Left colon (tissue), 2 donors: Measurements from ENCODE around the gene PRELID2. TPM values are rescaled to one million over a fixed set of nuclear protein-coding genes. Genes with fewer than 3 reads are reported as not detected.
"Not testable (repeated sequence)": the region's sequence is repeated elsewhere in the genome, so short reads cannot be mapped to it uniquely, and the experiment has no call there.

Experiments
- ATAC-seq: fragments of 200-7000 bp; cut with Tn5 transposase; one replicate; pipeline ENCODE4 v1.9.1; 2020; ENCODE audit warnings: mild to moderate bottlenecking, moderate library complexity
- DNase-seq, 2 donors: peaks; one replicate each; pipeline ENCODE4 v3.0.0-alpha.2; 2020
- intact Hi-C, 2 donors: fragments of 100-400 bp; cut with DNase I in 1 of 2; cut with micrococcal nuclease in 1 of 2; formaldehyde crosslinking; loops; one replicate each; pipeline versions ENCODE4 v1.11.2 to v1.14.0; 2022; cut with DNase I, micrococcal nuclease
- total RNA-seq, 2 donors: library from RNA; stranded (reverse); fragmentation: NEBNext Ultra II Directional; extraction: Animal tissue kit (Norgen Biotek cat#: 25700); gene quantifications; one replicate each; pipeline ENCODE4 v1.2.1, GENCODE V29; 2021
- donor health status: DM: no; HTN: no; CAD: no.
- donor health status: DM: yes; HTN: yes; CAD: no.

PRELID2 gene
- total RNA-seq, 2 donors from 2014 or later = 86.8 to 95.0 TPM

DNA sequence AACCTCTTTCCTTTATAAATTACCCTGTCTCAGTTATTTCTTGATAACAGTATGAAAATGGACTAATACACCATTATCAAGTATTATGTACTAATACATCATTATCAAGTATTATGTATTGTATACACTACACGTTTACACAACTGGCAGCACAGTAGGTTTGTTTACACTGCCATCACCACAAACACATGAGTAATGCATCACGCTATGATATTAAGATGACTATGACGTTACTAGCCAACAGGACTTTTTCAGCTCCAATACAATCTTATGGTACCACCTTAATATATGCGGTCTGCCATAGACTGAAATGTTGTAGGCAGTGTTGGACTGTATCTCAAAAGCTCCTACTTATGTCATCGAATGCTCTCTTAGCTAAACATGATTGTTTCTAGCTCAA lies 28.2 kb downstream of the PRELID2 start:
- ATAC-seq = no peak
- no peak for DNase-seq
- intact Hi-C loops = no loop called here

DNA sequence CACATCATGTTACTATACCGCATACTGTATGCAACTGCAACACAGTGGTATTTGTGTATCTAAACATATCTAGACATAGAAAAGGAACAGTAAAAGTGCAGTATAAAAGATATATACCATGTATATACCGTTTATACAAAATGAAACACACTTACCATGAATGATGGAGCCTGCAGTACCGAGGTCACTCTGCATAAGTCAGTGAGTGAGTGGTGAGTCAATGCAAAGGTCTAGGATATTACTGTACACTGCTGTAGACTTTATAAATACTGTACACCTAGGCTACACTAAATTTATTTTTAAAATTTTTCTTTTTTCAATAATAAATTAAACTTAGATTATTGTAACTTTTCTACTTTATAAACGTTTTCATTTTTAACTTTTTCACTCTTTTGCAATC lies 29.3 kb downstream of the PRELID2 start:
- ATAC-seq (no peak), DNase-seq (no peak)
- intact Hi-C loops = no loop called here

DNA sequence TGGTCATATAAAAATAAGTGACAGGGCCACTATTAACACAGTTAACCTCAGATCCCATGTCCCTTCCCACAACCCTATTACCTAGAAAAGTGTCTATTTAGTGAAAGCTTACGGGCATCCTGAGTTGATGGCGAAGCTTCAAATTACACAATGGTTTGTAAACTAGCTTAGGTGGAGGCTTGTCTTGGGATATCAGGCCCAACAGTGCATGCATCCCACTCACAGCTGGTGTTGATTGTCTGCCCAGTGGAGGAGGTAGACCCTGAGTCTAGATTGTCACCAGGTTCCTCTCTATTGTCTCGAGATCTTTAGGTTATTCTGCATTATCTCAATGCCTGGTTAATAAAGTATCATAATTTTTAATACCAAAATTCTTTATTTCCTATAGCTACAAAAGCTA lies 30.4 kb downstream of the PRELID2 start:
- DNase-seq = no peak
- no peak for ATAC-seq
- intact Hi-C loops = no loop called here

DNA sequence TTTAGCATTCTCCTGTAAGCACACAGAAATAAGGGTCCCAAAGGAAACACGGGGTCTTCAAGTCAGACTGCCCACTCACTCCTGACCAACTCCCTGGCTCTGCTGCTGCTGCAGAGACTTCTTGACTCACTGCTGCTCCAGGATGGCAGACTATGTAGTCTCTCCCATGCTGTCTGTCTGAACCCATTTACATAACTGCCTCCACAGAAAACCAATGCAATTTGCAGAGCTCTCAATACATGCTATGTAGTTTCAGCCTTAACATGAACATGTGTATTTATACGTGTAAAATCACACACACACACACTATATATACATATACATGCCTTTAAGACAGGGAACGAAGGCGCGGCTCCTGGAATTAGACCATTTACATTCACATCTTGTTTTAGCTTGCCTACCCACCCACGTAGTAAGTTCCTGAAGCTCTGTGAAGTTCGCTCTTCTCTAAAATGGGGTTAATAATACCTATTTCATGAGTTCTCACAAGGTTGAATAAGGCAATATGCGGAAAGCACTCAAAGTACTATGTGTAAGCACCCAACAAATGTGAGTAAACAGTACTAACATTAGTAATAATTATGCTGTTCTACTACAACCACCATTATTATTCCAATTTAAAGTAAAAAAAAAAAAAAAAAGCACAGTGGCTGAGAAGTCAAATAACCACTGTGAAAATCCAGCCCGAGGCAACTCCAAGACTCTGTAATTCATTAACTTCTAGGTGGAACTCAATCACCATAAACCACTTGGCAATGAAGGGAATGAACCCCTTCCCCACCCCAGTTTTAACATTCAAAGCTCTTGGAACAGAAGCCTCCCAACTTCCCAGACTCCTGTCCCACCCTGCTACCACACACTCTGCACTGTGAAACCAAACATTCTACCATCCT lies 31.8 kb downstream of the PRELID2 start:
- no peak for DNase-seq
- peak; percentile 82 for ATAC-seq

DNA sequence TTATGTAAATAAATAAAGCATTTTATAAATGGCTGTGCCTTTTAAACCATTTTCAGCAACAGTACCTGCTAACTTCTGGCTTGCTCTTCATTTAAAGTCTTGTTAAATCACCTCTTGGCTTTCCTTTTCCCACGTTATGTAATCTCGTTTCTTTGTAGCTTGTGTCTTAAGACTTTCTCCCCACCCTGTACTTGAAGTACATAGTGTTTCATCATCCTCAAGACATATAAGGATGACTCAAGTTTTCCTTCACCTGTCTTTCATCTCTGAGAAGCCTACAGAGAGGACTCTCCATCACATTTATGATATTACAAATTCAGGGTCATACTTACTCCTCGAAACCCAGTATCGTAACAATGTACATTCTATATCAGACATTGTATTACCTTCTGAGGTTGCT lies 33.9 kb downstream of the PRELID2 start:
- no peak for DNase-seq
- intact Hi-C loops = no loop called here
- ATAC-seq = no peak

More for the DNA sequence above, 31.8 kb downstream of the PRELID2 start:
- intact Hi-C loops = no loop called here

DNA sequence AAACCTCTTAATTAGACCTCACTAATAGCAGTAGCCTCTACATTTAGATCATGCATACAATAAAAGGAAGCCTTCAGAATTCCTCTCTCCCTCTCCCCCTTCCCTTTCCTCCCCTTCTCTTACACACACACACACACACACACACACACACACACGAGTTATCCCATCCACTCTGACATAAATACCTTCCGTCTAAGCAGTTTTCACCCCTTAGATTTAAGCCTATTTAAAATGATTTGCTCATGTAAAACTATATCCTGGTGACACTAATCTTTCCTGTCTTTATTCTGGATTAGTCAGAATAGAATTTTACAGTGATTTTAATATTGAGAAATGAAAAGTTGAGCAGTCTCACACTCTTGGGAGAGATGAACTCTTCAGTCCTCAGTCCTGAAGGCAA lies 35.0 kb downstream of the PRELID2 start:
- DNase-seq (no peak), ATAC-seq (no peak)
- intact Hi-C loops = no loop called here

DNA sequence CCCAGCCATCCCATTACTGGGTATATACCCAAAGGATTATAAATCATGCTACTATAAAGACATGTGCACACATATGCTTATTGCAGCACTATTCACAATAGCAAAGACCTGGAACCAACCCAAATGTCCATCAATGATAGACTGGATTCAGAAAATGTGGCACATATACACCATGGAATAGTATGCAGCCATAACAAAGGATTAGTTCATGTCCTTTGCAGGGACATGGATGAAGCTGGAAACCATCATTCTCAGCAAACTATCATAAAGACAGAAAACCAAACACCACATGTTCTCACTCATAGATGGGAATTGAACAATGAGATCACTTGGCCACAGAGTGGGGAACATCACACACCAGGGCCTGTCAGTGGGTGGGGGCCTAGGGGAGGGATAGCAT lies 36.6 kb downstream of the PRELID2 start:
- intact Hi-C loops, ATAC-seq, DNase-seq: not testable (repeated sequence)

DNA sequence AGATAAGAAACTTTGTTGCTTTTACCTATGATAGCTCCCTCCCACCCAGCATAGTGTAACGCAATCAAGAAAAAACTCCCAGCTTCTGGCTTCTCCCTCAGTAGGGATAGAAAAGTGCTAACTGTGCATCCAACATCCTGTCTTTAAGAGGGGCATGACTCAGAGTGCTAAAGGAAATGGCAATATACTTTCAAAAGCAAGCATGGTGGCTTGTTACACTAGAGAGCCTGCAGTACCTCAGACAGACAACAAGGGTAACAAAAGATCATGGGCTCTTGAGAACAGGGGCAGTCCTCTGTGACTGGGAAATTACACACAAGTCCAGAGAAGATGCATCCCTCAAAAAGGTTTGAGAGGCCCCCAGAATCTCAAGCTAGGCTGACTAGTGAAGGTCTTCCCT lies 37.8 kb downstream of the PRELID2 start:
- ATAC-seq (no peak), DNase-seq (no peak)
- intact Hi-C loops = no loop called here

DNA sequence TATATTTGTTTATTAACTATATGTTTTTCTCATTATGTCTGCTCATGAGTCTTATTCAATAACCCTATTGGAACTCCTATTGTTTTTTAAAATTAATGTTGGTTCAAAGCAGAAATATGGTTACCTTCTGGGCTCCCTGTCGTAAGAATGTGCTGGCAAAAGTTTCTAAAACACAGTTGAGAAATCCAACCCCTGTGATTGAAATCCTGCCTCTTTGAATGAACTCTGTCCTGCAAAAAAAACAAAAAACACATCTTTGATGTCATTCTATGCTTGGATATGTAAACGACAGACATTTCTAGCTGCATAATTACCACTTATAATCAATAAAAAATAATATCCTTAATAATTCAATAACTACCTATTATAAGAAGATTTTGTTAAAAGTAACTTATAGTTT lies 38.8 kb downstream of the PRELID2 start:
- DNase-seq = no peak
- intact Hi-C loops = no loop called here
- ATAC-seq = no peak

DNA sequence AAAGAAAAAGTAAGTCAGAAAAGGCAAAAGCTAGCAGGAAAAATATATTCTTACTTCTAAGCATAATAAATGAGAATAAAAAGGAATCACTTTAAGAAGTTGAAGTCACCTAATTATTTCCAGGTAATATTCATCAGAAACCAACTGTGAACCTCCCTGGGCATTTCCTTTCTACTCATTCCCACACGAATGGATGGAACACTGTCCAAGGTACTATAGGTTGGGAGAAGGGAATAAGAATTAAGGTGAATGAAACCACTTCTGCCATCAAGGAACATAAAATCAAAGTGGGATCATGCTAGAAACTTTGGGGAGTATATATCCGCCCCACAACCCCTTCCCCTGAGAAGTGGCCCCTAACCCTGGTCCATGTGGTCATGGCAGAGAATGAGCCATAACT lies 41.6 kb downstream of the PRELID2 start:
- ATAC-seq = no peak
- no peak for DNase-seq
- intact Hi-C loops = no loop called here

DNA sequence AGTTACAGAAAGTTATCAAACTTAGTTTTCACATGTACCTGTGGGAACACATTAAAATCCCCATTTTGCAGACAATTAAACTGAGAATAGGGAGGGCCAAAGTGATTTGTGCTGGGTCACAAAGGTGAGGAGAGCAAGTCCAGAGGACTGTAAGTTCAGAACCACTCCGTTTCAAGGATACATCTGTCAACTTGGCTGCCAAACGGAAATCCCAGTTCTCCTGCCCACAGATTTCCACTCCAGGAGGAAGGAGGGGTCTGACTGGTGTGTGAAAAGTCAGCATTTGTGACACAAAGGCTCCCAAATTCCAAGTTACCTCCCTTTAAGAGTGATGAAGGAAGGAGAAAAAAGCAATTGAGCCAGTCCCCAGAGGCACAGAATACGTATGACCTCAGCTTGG lies 42.3 kb downstream of the PRELID2 start:
- DNase-seq = no peak
- intact Hi-C loops = no loop called here
- no peak for ATAC-seq

DNA sequence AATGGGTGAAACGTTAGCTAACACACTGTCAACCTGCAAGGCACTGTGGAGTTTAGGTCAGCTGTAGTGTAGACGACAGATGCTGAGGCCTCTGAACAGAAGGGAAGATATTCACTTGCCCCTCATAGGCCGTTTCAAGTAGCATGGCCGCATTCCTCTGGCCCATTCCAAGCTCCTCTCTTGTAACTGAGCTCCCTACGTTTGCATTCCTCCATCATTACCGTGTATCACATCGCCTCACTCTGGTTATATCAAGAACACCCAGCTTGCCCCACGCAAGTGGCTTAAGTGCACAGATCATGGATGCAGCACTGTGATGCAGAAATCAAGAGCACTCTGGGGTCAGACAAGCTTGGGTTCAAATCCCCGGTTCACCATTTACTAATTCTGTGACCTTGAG lies 43.3 kb downstream of the PRELID2 start:
- no peak for DNase-seq
- no peak for ATAC-seq
- intact Hi-C loops = no loop called here

DNA sequence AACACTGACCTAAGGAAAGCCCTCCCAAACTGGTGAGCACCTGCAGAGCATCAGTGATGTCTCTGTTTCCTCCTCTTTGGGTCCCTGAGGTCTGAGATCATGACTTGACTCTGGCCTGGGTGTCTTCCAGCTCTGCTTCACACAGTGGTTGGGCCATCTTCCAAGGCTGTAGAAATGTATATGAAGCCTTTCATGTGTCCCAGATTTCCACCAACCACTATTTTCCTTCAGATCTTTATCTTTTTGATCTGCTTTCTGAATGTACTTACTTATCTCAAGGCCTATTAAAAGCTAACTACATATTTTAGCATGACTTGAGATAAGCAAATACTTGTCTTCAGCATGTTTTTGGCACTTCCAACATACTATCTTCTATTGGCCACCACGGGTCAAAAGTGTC lies 47.1 kb downstream of the PRELID2 start:
- ATAC-seq (no peak), DNase-seq (no peak)
- intact Hi-C loops = no loop called here

DNA sequence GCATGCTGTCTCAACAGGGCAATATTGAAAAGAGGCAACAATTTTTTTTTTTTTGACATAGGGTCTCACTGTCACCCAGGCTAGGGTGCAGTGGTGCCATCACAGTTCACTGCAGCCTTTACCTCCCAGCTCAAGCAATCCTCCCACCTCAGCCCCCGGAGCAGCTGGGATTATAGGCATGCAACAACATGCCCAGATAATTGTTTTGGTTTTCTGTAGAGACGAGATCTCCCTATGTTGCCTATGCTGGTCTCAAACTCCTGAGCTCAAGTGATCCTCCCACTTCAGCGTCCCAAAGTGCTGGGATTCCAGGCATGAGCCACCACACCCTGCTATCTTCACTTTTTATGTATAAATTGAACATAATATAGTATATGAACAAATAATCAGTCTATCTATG lies 47.6 kb downstream of the PRELID2 start:
- no peak for ATAC-seq

DNA sequence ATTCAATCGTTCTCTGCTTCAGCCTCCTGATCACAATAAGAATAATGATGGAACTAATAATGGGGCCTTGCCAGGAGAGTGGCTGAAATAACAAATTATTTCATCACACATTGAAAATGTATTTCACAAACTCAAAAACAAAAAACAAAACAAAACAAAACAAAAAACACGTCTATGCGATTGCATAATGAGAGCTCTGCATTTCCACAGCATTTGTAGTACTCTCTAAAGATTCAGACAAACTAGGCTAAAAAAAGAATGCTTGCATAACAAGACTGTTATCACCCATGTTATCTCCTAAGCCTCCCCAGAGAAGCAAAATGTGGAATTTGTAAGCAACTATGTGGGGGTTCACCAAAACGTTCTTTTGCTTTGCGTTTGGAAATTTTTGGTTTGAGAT lies 48.1 kb downstream of the PRELID2 start:
- no peak for DNase-seq
- no peak for ATAC-seq
- intact Hi-C loops = no loop called here

More for the DNA sequence above, 47.6 kb downstream of the PRELID2 start:
- intact Hi-C loops = no loop called here
- DNase-seq = no peak

DNA sequence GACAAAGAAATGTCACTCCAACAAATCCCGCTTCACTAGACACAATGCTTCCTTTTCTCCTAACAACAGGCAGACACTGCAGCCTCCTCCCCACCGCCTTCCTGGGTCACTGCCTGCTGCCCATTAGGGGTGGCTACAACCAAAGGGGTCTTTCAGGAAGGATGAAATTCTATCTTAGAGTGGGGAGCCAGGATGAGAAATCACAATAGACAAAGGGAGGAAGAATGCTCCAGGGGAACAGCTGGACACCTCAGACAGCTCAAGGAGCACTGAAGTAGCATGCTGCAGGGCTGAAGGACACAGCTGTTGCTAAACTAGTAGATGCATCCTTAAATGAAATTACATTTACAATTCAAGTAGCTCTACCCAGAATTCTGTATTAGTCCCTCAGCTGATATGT lies 54.2 kb downstream of the PRELID2 start:
- intact Hi-C loops = no loop called here
- DNase-seq (no peak), ATAC-seq (no peak)

DNA sequence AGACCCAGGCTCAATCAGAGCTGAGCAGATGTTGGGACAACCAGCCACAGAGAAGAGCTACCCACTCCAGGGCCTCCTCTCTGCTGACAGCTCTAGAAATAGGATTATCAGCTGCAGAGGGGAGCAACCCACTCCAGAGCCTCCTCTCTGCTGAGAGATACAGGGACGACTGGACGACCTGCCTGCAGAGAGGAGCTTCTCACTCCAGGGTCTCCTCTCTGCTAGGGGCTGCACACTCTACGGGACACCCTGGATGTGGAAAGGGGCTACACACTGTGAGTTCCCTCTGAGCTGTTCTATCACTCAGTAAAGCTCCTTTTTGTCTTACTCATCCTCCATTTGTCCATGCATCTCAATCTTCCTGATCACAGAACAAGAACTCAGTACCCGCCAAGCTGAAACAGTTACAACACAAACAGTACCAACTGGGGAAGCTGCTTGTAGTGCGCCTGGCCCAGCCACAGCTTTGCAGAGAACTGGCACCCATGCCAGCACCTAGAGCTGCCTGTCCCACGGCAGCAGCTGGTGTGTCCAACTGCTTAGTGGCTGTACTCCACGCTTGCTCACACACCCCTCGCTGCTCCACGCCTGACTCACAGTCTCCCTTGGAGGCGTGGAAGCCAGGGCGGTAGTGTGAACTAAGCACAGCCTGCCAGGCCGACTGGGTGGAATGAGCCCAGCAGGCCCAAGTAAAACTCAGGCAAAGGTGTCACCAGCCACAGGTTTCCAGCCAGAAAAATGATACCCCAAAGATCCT lies 56.8 kb downstream of the PRELID2 start:
- intact Hi-C loops = no loop called here
- ATAC-seq (no peak), DNase-seq (no peak)

DNA sequence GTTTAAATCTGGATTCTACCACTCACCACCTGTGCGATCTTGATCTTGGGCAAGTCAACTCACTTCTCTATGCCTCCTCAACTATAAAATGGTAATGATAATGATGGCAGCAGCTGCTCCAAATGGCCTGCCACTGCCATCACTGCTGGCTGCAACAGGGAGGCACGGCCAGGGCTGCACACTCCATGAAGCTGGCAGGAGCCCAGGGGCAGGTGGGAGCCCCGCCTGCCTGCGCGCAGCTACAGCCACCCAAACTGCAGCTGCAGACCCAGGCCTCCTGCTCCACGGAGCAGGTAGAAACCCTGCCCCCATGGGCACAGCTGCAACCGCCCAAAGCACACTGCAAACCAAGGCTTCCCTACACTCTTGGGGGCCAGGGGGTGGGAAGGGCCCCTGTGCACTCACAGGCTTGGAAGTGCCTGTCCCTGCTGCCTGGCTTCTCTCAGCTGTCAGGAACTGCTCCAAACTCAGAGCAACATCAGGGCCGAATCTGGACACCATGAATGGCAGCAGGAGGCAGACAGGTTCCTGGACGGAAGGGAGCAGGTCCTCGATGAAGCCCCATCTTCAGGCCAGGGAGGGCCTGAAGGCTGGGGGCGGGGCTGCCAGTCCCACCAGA lies 57.6 kb downstream of the PRELID2 start:
- DNase-seq (no peak), ATAC-seq (peak; percentile 12)
- intact Hi-C loops = no loop called here

DNA sequence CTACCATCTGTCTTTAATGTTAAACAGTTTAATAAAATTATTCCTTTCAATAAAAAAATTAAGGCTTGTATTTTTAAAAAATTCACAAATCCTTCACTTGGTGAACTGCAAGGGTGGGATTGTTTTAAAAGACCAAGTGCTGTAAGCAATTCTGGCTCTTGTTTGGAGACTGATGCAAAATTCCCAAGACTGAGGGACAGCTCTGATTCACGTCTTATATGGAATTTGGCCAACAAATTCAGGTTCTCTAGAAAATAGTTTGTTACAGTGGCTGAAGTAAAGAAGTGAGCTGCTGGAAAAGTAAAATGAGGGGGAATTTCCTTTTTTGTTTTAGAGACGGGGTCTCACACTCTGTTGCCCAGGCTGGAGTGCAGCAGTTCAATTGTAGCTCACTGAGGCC lies 58.3 kb downstream of the PRELID2 start:
- ATAC-seq = no peak
- DNase-seq = no peak
- intact Hi-C loops = no loop called here

DNA sequence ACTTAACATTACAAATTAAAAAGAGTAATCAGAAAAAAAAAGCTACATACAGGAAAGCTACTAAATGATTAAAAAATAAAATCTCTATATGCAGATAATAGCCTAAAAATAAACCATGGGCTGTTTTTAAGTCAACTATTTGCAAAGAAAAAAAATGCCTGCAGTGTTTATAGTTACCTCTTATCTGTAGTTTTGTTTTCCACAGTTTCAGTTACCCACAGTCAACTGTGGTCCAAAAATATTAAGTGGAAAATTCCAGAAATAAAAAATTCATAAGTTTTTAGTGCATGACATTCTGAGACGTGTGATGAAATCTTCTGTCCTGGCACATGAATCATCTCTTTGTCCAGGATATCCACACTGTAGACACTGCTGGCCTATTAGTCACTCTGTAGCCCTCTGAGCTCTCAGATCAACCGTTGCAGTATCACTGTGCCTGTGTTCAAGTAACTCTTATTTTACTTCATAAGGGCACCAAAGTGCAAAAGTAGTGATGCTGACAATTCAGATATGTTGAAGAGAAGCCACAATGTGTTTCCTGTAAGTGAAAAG lies 59.2 kb downstream of the PRELID2 start:
- ATAC-seq (no peak), DNase-seq (no peak)
- intact Hi-C loops = no loop called here
